HEK293 (cell line): ENCODE measurements around the gene RMND5B.

Experiments used
- HOXC10 ChIP-seq: sonication (generic); formaldehyde crosslinking; IDR thresholded peaks from 2 replicates; pipeline ENCODE4 v1.8.1; 2023; ENCODE audit warnings: mild to moderate bottlenecking, missing genetic modification reagents
- KLF16 ChIP-seq: fragments of 450-650 bp; formaldehyde crosslinking; IDR thresholded peaks from 2 replicates; pipeline ENCODE4 v1.5.1; 2017; ENCODE audit warnings: missing biosample characterization, missing genetic modification characterization
- SP2 ChIP-seq: fragments of 450-650 bp; formaldehyde crosslinking; IDR thresholded peaks from 2 replicates; pipeline ENCODE4 v1.5.1; 2016; ENCODE audit warnings: missing biosample characterization, missing genetic modification characterization
- ZBTB17 ChIP-seq: fragments of 450-650 bp; formaldehyde crosslinking; IDR thresholded peaks from 2 replicates; pipeline ENCODE4 v1.5.1; 2016; ENCODE audit warnings: missing biosample characterization, missing genetic modification characterization
- ZNF10 ChIP-seq: fragments of 450-650 bp; formaldehyde crosslinking; IDR thresholded peaks from 2 replicates; pipeline ENCODE4 v1.5.1; 2017; ENCODE audit warnings: missing biosample characterization, missing genetic modification characterization
- ZNF426 ChIP-seq: fragments of 450-650 bp; formaldehyde crosslinking; IDR thresholded peaks from 2 replicates; pipeline ENCODE4 v1.5.1; 2017; ENCODE audit warnings: missing biosample characterization, missing genetic modification characterization, mild to moderate bottlenecking, inconsistent platforms, moderate library complexity
- TF ChIP-seq, protein P1 (sequence below): fragments of 450-650 bp; formaldehyde crosslinking; IDR thresholded peaks from 2 replicates; pipeline ENCODE4 v1.5.0; 2017; ENCODE audit warnings: missing biosample characterization, missing genetic modification characterization, borderline replicate concordance
- TF ChIP-seq, protein P2 (sequence below): fragments of 450-650 bp; formaldehyde crosslinking; IDR thresholded peaks from 2 replicates; pipeline ENCODE4 v1.5.1; 2016; ENCODE audit warnings: missing biosample characterization, missing genetic modification characterization
- TF ChIP-seq, protein P3 (sequence below): fragments of 450-650 bp; formaldehyde crosslinking; IDR thresholded peaks from 2 replicates; pipeline ENCODE4 v1.5.1; 2017; ENCODE audit warnings: missing biosample characterization, missing genetic modification characterization
- TF ChIP-seq, protein P4 (sequence below): fragments of 450-650 bp; formaldehyde crosslinking; conservative IDR thresholded peaks from 2 replicates; pipeline ENCODE4 v1.5.1; 2016; ENCODE audit warnings: low read depth, missing biosample characterization, missing genetic modification characterization
- TF ChIP-seq, protein P5 (sequence below): fragments of 450-650 bp; formaldehyde crosslinking; IDR thresholded peaks from 2 replicates; pipeline ENCODE4 v1.5.1; 2016; ENCODE audit warnings: missing biosample characterization, missing genetic modification characterization
- TF ChIP-seq, protein P6 (sequence below): fragments of 450-650 bp; formaldehyde crosslinking; IDR thresholded peaks from 2 replicates; pipeline ENCODE4 v1.5.1; 2016; ENCODE audit warnings: missing biosample characterization, missing genetic modification characterization, low read depth

DNA sequence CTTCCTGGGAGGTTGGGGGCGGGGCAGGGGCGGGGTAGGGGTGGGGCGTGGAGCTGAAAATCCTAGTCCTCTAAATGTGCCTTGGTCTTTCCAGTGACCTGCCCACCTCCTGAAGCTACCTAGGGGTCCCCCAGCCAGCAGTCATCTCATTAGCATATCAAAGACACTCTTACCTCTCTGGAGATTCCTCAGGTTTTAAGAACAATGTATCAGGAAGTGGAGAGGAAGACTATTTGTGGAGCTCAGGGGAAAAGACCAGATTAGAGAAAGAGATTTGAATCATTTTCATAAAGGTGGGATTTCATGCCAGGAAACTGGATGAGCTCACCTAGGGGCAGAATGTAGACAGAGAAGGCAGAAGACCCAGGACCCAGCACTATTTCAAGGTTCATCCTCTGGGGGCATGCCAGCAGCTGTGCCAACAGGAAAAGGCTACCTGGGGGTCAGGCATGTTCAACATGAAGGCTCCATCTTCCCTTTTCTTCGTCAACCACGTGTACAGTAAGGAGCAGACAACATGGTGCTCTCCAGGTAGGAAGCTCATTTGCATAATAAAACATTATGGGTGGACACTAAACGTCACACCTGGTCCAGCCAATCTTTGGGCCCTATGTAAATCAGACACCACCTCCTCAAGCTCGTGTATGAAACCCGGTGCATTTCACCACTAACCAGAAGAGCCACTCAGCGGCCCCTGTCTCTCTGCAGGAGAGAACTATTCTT lies 49.5 kb downstream of the RMND5B start:
- TF ChIP-seq, protein P1, sequence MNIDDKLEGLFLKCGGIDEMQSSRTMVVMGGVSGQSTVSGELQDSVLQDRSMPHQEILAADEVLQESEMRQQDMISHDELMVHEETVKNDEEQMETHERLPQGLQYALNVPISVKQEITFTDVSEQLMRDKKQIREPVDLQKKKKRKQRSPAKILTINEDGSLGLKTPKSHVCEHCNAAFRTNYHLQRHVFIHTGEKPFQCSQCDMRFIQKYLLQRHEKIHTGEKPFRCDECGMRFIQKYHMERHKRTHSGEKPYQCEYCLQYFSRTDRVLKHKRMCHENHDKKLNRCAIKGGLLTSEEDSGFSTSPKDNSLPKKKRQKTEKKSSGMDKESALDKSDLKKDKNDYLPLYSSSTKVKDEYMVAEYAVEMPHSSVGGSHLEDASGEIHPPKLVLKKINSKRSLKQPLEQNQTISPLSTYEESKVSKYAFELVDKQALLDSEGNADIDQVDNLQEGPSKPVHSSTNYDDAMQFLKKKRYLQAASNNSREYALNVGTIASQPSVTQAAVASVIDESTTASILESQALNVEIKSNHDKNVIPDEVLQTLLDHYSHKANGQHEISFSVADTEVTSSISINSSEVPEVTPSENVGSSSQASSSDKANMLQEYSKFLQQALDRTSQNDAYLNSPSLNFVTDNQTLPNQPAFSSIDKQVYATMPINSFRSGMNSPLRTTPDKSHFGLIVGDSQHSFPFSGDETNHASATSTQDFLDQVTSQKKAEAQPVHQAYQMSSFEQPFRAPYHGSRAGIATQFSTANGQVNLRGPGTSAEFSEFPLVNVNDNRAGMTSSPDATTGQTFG (tag by site-specific recombination) = no peak
- TF ChIP-seq SP2 (tag by site-specific recombination) (no peak), HOXC10 (CRISPR knock-in tag) (no peak), ZBTB17 (tag by site-specific recombination) (no peak), KLF16 (tag by site-specific recombination) (no peak), ZNF426 (tag by site-specific recombination) (no peak), ZNF10 (tag by site-specific recombination) (no peak)
- TF ChIP-seq, protein P2, sequence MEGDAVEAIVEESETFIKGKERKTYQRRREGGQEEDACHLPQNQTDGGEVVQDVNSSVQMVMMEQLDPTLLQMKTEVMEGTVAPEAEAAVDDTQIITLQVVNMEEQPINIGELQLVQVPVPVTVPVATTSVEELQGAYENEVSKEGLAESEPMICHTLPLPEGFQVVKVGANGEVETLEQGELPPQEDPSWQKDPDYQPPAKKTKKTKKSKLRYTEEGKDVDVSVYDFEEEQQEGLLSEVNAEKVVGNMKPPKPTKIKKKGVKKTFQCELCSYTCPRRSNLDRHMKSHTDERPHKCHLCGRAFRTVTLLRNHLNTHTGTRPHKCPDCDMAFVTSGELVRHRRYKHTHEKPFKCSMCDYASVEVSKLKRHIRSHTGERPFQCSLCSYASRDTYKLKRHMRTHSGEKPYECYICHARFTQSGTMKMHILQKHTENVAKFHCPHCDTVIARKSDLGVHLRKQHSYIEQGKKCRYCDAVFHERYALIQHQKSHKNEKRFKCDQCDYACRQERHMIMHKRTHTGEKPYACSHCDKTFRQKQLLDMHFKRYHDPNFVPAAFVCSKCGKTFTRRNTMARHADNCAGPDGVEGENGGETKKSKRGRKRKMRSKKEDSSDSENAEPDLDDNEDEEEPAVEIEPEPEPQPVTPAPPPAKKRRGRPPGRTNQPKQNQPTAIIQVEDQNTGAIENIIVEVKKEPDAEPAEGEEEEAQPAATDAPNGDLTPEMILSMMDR (tag by site-specific recombination) = no peak
- TF ChIP-seq, protein P3, sequence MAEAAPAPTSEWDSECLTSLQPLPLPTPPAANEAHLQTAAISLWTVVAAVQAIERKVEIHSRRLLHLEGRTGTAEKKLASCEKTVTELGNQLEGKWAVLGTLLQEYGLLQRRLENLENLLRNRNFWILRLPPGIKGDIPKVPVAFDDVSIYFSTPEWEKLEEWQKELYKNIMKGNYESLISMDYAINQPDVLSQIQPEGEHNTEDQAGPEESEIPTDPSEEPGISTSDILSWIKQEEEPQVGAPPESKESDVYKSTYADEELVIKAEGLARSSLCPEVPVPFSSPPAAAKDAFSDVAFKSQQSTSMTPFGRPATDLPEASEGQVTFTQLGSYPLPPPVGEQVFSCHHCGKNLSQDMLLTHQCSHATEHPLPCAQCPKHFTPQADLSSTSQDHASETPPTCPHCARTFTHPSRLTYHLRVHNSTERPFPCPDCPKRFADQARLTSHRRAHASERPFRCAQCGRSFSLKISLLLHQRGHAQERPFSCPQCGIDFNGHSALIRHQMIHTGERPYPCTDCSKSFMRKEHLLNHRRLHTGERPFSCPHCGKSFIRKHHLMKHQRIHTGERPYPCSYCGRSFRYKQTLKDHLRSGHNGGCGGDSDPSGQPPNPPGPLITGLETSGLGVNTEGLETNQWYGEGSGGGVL = no peak
- TF ChIP-seq, protein P4, sequence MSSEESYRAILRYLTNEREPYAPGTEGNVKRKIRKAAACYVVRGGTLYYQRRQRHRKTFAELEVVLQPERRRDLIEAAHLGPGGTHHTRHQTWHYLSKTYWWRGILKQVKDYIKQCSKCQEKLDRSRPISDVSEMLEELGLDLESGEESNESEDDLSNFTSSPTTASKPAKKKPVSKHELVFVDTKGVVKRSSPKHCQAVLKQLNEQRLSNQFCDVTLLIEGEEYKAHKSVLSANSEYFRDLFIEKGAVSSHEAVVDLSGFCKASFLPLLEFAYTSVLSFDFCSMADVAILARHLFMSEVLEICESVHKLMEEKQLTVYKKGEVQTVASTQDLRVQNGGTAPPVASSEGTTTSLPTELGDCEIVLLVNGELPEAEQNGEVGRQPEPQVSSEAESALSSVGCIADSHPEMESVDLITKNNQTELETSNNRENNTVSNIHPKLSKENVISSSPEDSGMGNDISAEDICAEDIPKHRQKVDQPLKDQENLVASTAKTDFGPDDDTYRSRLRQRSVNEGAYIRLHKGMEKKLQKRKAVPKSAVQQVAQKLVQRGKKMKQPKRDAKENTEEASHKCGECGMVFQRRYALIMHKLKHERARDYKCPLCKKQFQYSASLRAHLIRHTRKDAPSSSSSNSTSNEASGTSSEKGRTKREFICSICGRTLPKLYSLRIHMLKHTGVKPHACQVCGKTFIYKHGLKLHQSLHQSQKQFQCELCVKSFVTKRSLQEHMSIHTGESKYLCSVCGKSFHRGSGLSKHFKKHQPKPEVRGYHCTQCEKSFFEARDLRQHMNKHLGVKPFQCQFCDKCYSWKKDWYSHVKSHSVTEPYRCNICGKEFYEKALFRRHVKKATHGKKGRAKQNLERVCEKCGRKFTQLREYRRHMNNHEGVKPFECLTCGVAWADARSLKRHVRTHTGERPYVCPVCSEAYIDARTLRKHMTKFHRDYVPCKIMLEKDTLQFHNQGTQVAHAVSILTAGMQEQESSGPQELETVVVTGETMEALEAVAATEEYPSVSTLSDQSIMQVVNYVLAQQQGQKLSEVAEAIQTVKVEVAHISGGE (tag by site-specific recombination) = no peak
- TF ChIP-seq, protein P5, sequence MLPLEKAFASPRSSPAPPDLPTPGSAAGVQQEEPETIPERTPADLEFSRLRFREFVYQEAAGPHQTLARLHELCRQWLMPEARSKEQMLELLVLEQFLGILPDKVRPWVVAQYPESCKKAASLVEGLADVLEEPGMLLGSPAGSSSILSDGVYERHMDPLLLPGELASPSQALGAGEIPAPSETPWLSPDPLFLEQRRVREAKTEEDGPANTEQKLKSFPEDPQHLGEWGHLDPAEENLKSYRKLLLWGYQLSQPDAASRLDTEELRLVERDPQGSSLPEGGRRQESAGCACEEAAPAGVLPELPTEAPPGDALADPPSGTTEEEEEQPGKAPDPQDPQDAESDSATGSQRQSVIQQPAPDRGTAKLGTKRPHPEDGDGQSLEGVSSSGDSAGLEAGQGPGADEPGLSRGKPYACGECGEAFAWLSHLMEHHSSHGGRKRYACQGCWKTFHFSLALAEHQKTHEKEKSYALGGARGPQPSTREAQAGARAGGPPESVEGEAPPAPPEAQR (tag by site-specific recombination) = no peak
- TF ChIP-seq, protein P6, sequence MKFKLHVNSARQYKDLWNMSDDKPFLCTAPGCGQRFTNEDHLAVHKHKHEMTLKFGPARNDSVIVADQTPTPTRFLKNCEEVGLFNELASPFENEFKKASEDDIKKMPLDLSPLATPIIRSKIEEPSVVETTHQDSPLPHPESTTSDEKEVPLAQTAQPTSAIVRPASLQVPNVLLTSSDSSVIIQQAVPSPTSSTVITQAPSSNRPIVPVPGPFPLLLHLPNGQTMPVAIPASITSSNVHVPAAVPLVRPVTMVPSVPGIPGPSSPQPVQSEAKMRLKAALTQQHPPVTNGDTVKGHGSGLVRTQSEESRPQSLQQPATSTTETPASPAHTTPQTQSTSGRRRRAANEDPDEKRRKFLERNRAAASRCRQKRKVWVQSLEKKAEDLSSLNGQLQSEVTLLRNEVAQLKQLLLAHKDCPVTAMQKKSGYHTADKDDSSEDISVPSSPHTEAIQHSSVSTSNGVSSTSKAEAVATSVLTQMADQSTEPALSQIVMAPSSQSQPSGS (tag by site-specific recombination) = no peak
